Erythroblast (primary cell): ENCODE results near the gene BET1L.
"Not testable (repeated sequence)": the region's sequence is repeated elsewhere in the genome, so short reads cannot be mapped to it uniquely, and the experiment has no call there.

Source experiments
- DNase-seq, 2 experiments: peaks; one replicate each; lab custom pipeline; 2025; lab: John Stamatoyannopoulos, UW
- GATA1 ChIP-seq: IDR thresholded peaks from 2 replicates; pipeline ENCODE4 v1.6.1; 2011; ENCODE audit warnings: low read depth, mild to moderate bottlenecking, control low read depth, low read length, moderate library complexity
- POLR2A ChIP-seq: IDR thresholded peaks from 2 replicates; pipeline ENCODE4 v1.6.1; 2011; ENCODE audit warnings: mild to moderate bottlenecking, low read length

The BET1L gene

GRCh38 chr11:207208-207862 is at the start of gene BET1L, which contains the start of gene RIC8A:
Gene BET1L, minus strand, starts transcription at chr11:207399. Its CDS starts 78 bp downstream, at chr11:207321.
Gene RIC8A, plus strand, starts transcription at chr11:207708. Its CDS starts 1,147 bp downstream, at chr11:208855.
- DNase-seq, result peak; percentile 99 to 100
- TF ChIP-seq POLR2A (peak; percentile 96), GATA1 (no peak)

GRCh38 chr11:255816-256215 is 48.6 kb upstream of the BET1L start:
- TF ChIP-seq GATA1 (no peak), POLR2A (no peak)
- DNase-seq, result no peak

- peak in 1 of 2 experiments; percentile 76 for DNase-seq
- TF ChIP-seq POLR2A (no peak), GATA1 (no peak)
Observed at GRCh38 chr11:255176-255575, 48.0 kb upstream of the BET1L start.

GRCh38 chr11:253886-254270 is 46.7 kb upstream of the BET1L start:
- no peak for DNase-seq
- no peak for TF ChIP-seq POLR2A
- no peak for TF ChIP-seq GATA1

GRCh38 chr11:253160-253885 is 46.1 kb upstream of the BET1L start:
- TF ChIP-seq GATA1, result no peak
- no peak for TF ChIP-seq POLR2A
- DNase-seq, result no peak

GRCh38 chr11:252666-253065 is 45.5 kb upstream of the BET1L start:
- DNase-seq, result no peak
- no peak for TF ChIP-seq GATA1

GRCh38 chr11:251550-251949 is 44.4 kb upstream of the BET1L start:
- DNase-seq, result no peak
- no peak for TF ChIP-seq POLR2A

- TF ChIP-seq POLR2A, result no peak
- TF ChIP-seq GATA1, result no peak
- peak; percentile 64 to 75 for DNase-seq
Observed at GRCh38 chr11:250740-251299, 43.6 kb upstream of the BET1L start.

- no peak for DNase-seq
- no peak for TF ChIP-seq POLR2A
- TF ChIP-seq GATA1, result no peak
Observed at GRCh38 chr11:250274-250673, 43.1 kb upstream of the BET1L start.

- TF ChIP-seq GATA1, result no peak
- no peak for TF ChIP-seq POLR2A
- DNase-seq, result no peak
Observed at GRCh38 chr11:249062-249461, 41.9 kb upstream of the BET1L start.

- no peak for DNase-seq
- TF ChIP-seq GATA1 (no peak), POLR2A (no peak)
Observed at GRCh38 chr11:244376-244775, 37.2 kb upstream of the BET1L start.

GRCh38 chr11:241634-242033 is 34.4 kb upstream of the BET1L start:
- TF ChIP-seq POLR2A (no peak), GATA1 (no peak)
- DNase-seq, result no peak

GRCh38 chr11:240315-240714 is 33.1 kb upstream of the BET1L start:
- TF ChIP-seq POLR2A (no peak), GATA1 (no peak)
- DNase-seq, result no peak

GRCh38 chr11:238346-238745 is 31.1 kb upstream of the BET1L start:
- not testable (repeated sequence) for DNase-seq
